OCI-LY1 (cell line): ENCODE measurements around the gene CCDC32.

Source experiments
- CTCF ChIP-seq: fragments of 200-600 bp; sonication (generic), shearing (Covaris generic); IDR thresholded peaks from 2 replicates; pipeline ENCODE4 v1.5.1; 2017; ENCODE audit warnings: mild to moderate bottlenecking, antibody characterized with exemption, low read length, moderate library complexity, mixed read lengths
- EZH2 ChIP-seq: fragments of 200-600 bp; sonication (generic), shearing (Covaris generic); IDR thresholded peaks from 2 replicates; pipeline ENCODE4 v1.8.0; 2017; ENCODE audit warnings: borderline replicate concordance, mixed run types, mild to moderate bottlenecking, antibody characterized with exemption, low read length, moderate library complexity, mixed read lengths

- no peak for TF ChIP-seq CTCF
- no peak for TF ChIP-seq EZH2
Observed at GRCh38 chr15:40578892-40579291, 14.1 kb upstream of the CCDC32 start.
